ENCODE results near the gene TSR1.
A peak's percentile ranks its signal among the peaks of the same experiment; 100 is the strongest.

TSR1 gene

GRCh38 chr17:2299756-2300155, 36.5 kb downstream of the TSR1 start:
- Mint-ChIP-seq H3K9me3 (no peaks in the 10 kb centered on the region), H3K27me3 (ENCODE audit: low read depth) (no peaks in the 10 kb centered on the region), H3K4me3 (no peak overlapping the region), H3K36me3 (ENCODE audit: low read depth) (peaks cover 34% of the 10 kb centered on the region), H3K4me1 (ENCODE audit: low read depth) (peaks cover 34% of the 10 kb centered on the region), H3K27ac (peak overlapping the region; percentile 48)
- no peak for DNase-seq (ENCODE audit: low spot score)

- Mint-ChIP-seq H3K4me1 (ENCODE audit: low read depth) (peaks cover 35% of the 10 kb centered on the region), H3K27ac (no peak overlapping the region)
Observed at GRCh38 chr17:2299136-2299535, 37.1 kb downstream of the TSR1 start.

DNA sequence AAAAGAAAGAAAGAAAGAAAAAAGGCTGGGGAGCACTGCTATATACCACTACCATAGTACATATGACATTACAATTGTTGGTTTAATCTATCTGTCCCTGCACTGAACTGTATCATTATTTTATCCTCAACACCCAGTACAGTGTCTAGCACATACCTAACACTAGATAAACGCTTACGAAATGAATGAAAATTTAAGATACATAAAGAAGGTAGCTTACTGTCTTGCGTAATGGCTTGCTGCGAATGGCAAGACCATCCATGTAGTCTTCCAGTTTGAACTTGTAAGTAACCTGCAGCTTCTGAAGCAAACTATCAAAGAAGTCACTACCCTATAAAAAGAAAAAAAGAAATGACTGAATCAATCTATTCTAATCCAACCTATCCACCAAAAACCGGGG, 39.2 kb downstream of the TSR1 start:
- Mint-ChIP-seq H3K4me1 (ENCODE audit: low read depth) (peaks cover 31% of the 10 kb centered on the region), H3K36me3 (ENCODE audit: low read depth) (peaks cover 48% of the 10 kb centered on the region), H3K27me3 (ENCODE audit: low read depth) (no peaks in the 10 kb centered on the region), H3K4me3 (no peak overlapping the region), H3K27ac (no peak overlapping the region), H3K9me3 (no peaks in the 10 kb centered on the region)
- DNase-seq (ENCODE audit: low spot score), result no peak

More at GRCh38 chr17:2299136-2299535, 37.1 kb downstream of the TSR1 start:
- DNase-seq (ENCODE audit: low spot score), result no peak
- H3K27me3 Mint-ChIP-seq (ENCODE audit: low read depth), result no peaks in the 10 kb centered on the region
- peaks cover 39% of the 10 kb centered on the region for H3K36me3 Mint-ChIP-seq (ENCODE audit: low read depth)
- no peak overlapping the region for H3K4me3 Mint-ChIP-seq
- no peaks in the 10 kb centered on the region for H3K9me3 Mint-ChIP-seq

- Mint-ChIP-seq H3K4me1 (ENCODE audit: low read depth) (peaks cover 24% of the 10 kb centered on the region), H3K27me3 (ENCODE audit: low read depth) (no peaks in the 10 kb centered on the region), H3K4me3 (peak overlapping the region; percentile 1), H3K9me3 (no peaks in the 10 kb centered on the region), H3K36me3 (ENCODE audit: low read depth) (peaks cover 52% of the 10 kb centered on the region), H3K27ac (peak overlapping the region; percentile 9)
- DNase-seq (ENCODE audit: low spot score), result no peak
Observed at GRCh38 chr17:2295575-2295974, 40.7 kb downstream of the TSR1 start.

GRCh38 chr17:2292100-2292499, 44.2 kb downstream of the TSR1 start:
- H3K27me3 Mint-ChIP-seq (ENCODE audit: low read depth), result no peaks in the 10 kb centered on the region
- no peak overlapping the region for H3K27ac Mint-ChIP-seq

GRCh38 chr17:2289878-2290478, 46.3 kb downstream of the TSR1 start:
- Mint-ChIP-seq H3K4me1 (ENCODE audit: low read depth) (peaks cover 1% of the 10 kb centered on the region), H3K9me3 (no peaks in the 10 kb centered on the region), H3K36me3 (ENCODE audit: low read depth) (peaks cover 46% of the 10 kb centered on the region), H3K27ac (peak overlapping the region; percentile 33), H3K27me3 (ENCODE audit: low read depth) (no peaks in the 10 kb centered on the region), H3K4me3 (no peak overlapping the region)
- DNase-seq (ENCODE audit: low spot score), result no peak

More at GRCh38 chr17:2292100-2292499, 44.2 kb downstream of the TSR1 start:
- H3K36me3 Mint-ChIP-seq (ENCODE audit: low read depth), result peaks cover 50% of the 10 kb centered on the region
- H3K4me1 Mint-ChIP-seq (ENCODE audit: low read depth), result peaks cover 15% of the 10 kb centered on the region
- no peak overlapping the region for H3K4me3 Mint-ChIP-seq
- no peak for DNase-seq (ENCODE audit: low spot score)
- H3K9me3 Mint-ChIP-seq, result no peaks in the 10 kb centered on the region

DNA sequence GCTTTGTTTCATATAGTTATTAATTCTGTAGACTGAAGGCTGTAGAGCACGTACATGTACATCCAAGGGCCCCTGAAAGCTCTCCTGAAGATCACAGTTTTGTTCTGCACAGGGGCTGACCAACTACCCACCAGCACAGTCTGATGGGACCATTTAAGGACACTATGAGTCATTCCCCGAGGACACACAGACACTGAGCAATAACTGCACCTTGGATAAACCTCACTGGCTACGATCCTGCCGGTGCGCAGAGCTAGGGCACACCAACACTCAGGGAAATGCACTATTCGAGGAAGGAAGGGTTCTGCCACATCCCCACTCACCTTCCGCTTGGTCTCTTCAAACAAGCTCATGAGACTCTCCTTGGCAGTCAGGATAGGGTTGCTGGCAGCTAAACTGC, 53.0 kb downstream of the TSR1 start:
- Mint-ChIP-seq H3K4me3 (no peak overlapping the region), H3K27ac (no peak overlapping the region), H3K9me3 (no peaks in the 10 kb centered on the region), H3K4me1 (ENCODE audit: low read depth) (peaks cover 39% of the 10 kb centered on the region), H3K27me3 (ENCODE audit: low read depth) (no peaks in the 10 kb centered on the region), H3K36me3 (ENCODE audit: low read depth) (peaks cover 59% of the 10 kb centered on the region)
- DNase-seq (ENCODE audit: low spot score), result no peak

DNA sequence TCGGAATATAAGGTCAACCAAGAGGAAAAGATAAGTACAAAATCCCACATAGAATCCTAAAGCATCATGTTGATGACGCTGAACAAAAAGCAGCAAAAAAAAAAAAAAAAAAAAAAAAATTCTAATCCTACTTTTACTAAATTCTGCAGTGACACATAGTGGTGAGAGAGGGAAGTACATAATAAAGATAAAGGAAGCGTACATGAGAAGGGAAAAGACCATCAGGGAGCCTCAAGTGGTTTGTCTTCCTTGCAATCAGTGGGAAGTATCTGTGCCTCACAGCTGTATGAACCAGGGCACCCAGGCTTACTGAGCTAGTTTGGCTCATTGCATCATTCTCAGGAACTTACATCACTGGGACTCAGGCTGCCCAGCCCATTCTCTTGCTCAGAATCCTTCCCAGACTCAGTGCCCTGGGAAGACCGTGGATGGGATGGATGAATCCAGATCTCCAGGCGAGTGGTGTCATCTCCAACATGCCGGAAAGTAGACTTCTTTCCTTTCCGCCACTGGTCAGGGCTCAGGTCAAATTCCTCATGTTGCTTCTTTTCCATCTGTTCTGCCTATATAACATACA, 53.9 kb downstream of the TSR1 start:
- H3K9me3 Mint-ChIP-seq, result no peaks in the 10 kb centered on the region
- H3K4me3 Mint-ChIP-seq, result no peak overlapping the region
- no peak for DNase-seq (ENCODE audit: low spot score)

GRCh38 chr17:2279707-2280106, 56.5 kb downstream of the TSR1 start:
- no peaks in the 10 kb centered on the region for H3K27me3 Mint-ChIP-seq (ENCODE audit: low read depth)
- H3K4me3 Mint-ChIP-seq, result peak overlapping the region; percentile 61
- no peak for DNase-seq (ENCODE audit: low spot score)
- peaks cover 62% of the 10 kb centered on the region for H3K36me3 Mint-ChIP-seq (ENCODE audit: low read depth)
- no peaks in the 10 kb centered on the region for H3K9me3 Mint-ChIP-seq
- H3K27ac Mint-ChIP-seq, result peak overlapping the region; percentile 81
- peaks cover 65% of the 10 kb centered on the region for H3K4me1 Mint-ChIP-seq (ENCODE audit: low read depth)

More for the DNA sequence above, 53.9 kb downstream of the TSR1 start:
- Mint-ChIP-seq H3K27ac (peak overlapping the region; percentile 70), H3K36me3 (ENCODE audit: low read depth) (peaks cover 57% of the 10 kb centered on the region), H3K27me3 (ENCODE audit: low read depth) (no peaks in the 10 kb centered on the region), H3K4me1 (ENCODE audit: low read depth) (peaks cover 44% of the 10 kb centered on the region)

- Mint-ChIP-seq H3K4me1 (ENCODE audit: low read depth) (peaks cover 66% of the 10 kb centered on the region), H3K4me3 (no peak overlapping the region), H3K27ac (peak overlapping the region; percentile 56), H3K36me3 (ENCODE audit: low read depth) (peaks cover 58% of the 10 kb centered on the region), H3K9me3 (no peaks in the 10 kb centered on the region), H3K27me3 (ENCODE audit: low read depth) (no peaks in the 10 kb centered on the region)
- no peak for DNase-seq (ENCODE audit: low spot score)
Observed at GRCh38 chr17:2277429-2278170, 58.7 kb downstream of the TSR1 start.

- peaks cover 49% of the 10 kb centered on the region for H3K36me3 Mint-ChIP-seq (ENCODE audit: low read depth)
- peaks cover 62% of the 10 kb centered on the region for H3K4me1 Mint-ChIP-seq (ENCODE audit: low read depth)
- H3K9me3 Mint-ChIP-seq, result no peaks in the 10 kb centered on the region
- no peaks in the 10 kb centered on the region for H3K27me3 Mint-ChIP-seq (ENCODE audit: low read depth)
- H3K4me3 Mint-ChIP-seq, result peak overlapping the region; percentile 74
- no peak for DNase-seq (ENCODE audit: low spot score)
- peak overlapping the region; percentile 80 for H3K27ac Mint-ChIP-seq
Observed at GRCh38 chr17:2275722-2276121, 60.5 kb downstream of the TSR1 start.

DNA sequence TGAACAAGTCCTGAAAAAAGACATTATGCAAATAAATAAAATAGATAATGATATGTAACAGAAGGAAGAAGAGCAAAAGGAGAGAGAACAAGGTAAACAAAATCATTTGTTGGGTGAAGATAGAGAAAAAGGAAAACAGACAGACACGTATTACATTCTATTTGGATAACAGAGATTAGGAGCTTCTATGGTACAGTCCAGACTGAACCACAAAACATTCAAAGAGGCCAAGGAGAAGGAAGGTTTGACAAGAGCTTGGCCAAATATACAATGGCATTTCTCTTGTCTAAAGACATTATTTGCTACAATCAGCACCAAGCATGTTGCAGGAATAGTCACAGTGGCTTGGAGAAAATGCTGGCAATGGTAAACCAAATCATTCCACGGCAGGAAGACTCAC, 61.8 kb downstream of the TSR1 start:
- peak overlapping the region; percentile 3 for H3K4me3 Mint-ChIP-seq
- H3K27ac Mint-ChIP-seq, result peak overlapping the region; percentile 51
- H3K36me3 Mint-ChIP-seq (ENCODE audit: low read depth), result peaks cover 51% of the 10 kb centered on the region
- H3K9me3 Mint-ChIP-seq, result no peaks in the 10 kb centered on the region
- no peaks in the 10 kb centered on the region for H3K27me3 Mint-ChIP-seq (ENCODE audit: low read depth)
- no peak for DNase-seq (ENCODE audit: low spot score)
- peaks cover 63% of the 10 kb centered on the region for H3K4me1 Mint-ChIP-seq (ENCODE audit: low read depth)

All from T-helper 2 cell treated with Interferon-gamma antibody and Interleukin-4, amounts not matched to agents 5 μg/mL and 100 μg/mL, for 36 hours (primary cell).